Cardiac muscle cell (in vitro differentiated cells and primary cell): ENCODE data around the gene GCDH. TPM values are rescaled to one million over a fixed set of nuclear protein-coding genes. Genes with fewer than 3 reads are reported as not detected.
"Not testable (repeated sequence)": the region's sequence is repeated elsewhere in the genome, so short reads cannot be mapped to it uniquely, and the experiment has no call there.

ENCODE experiments used
- DNase-seq, 2 donors: peaks; one replicate each; pipeline versions ENCODE4 v3.0.0 to v3.0.0-alpha.2; 2010 to 2017; ENCODE audit warnings: low read depth in 1 of 2, low spot score in 1 of 2
- H3K27ac ChIP-seq: fragments of 200-600 bp; sonication (generic); 2 replicates; pipeline ENCODE4 v1.5.1; 2016
- H3K27me3 ChIP-seq: fragments of 200-600 bp; sonication (generic); 2 replicates; pipeline ENCODE4 v1.6.0; 2016; ENCODE audit warnings: control low read depth
- H3K36me3 ChIP-seq: fragments of 200-600 bp; sonication (generic); 2 replicates; pipeline ENCODE4 v1.5.1; 2016; ENCODE audit warnings: control low read depth
- H3K4me1 ChIP-seq: fragments of 200-600 bp; sonication (generic); 2 replicates; pipeline ENCODE4 v1.8.1; 2017; ENCODE audit warnings: low read depth, mild to moderate bottlenecking, mixed run types
- H3K4me3 ChIP-seq: fragments of 200-600 bp; sonication (generic); 2 replicates; pipeline ENCODE4 v1.5.1; 2016; ENCODE audit warnings: mild to moderate bottlenecking
- H3K9me3 ChIP-seq: fragments of 200-600 bp; sonication (generic); 2 replicates; pipeline ENCODE4 v1.5.1; 2017; ENCODE audit warnings: low read depth, mild to moderate bottlenecking, control low read depth
- polyA plus RNA-seq: library from polyadenylated mRNA; unstranded; fragments of >200 nt; fragmentation: Nextera tagmentation; extraction: Ambion mirVana; gene quantifications from 2 replicates; pipeline ENCODE4 v1.2.1, GENCODE V29; 2016
- total RNA-seq: library from RNA; depleted of rRNA; stranded (reverse); fragments of >200 nt; gene quantifications from 2 replicates; pipeline ENCODE4 v1.2.3, GENCODE V29; 2016
- TF ChIP-seq, protein P1 (sequence below): IDR thresholded peaks from 2 replicates; pipeline ENCODE4 v1.5.1; 2012; ENCODE audit warnings: low read depth, mild to moderate bottlenecking, low read length

The GCDH gene
- total RNA-seq (54.9 and 77.9 TPM in 2 replicates), polyA plus RNA-seq (28.5 and 32.6 TPM in 2 replicates)

DNA sequence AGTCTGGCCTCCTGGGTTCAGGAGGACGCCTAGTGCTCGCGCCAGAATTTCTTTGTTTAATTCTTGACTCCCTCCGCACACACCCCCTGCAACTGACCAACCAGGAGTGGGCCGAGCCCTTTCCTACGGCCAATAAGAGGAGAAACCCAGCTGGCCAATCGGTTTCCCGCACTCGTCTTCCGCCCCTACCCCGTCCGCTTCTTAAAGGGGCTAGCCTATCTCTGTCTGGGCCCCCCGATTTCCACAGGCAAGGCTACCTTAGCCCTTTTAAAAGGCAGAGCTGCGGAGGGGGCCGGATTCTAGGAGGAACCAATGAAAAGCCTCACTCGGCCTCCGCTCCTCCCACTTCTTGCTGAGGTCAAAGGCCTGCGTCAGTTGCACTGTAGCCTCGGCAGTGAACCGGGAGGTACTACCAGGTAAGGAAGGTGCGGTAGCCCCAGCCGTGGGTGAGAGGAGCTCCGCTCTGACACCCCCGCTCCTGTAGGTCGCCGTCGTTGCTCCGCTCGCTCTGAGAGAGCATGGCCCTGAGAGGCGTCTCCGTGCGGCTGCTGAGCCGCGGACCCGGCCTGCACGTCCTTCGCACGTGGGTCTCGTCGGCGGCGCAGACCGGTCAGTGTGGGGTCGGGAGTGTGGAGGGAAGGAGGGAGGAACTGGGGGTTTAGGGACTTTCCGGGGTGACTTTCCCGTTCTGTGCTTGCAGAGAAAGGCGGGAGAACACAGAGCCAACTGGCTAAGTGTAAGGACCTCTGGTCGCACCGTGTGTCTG is at the start of gene GCDH:
TSS of gene GCDH (plus strand) at position 374 of the 766 bp plus-strand sequence. CDS start at position 519, 145 bp downstream.
- DNase-seq = peak; percentile 99 to 100
- H3K27me3 ChIP-seq = no peaks in the 10 kb centered on the region
- H3K27ac ChIP-seq = peak within 1 kb of the TSS; percentile 73
- H3K4me1 ChIP-seq = no peaks in the 10 kb centered on the region
- H3K4me3 ChIP-seq = peak within 1 kb of the TSS; percentile 57
- no peaks in the 10 kb centered on the region for H3K36me3 ChIP-seq
- H3K9me3 ChIP-seq = no peaks in the 10 kb centered on the region
- TF ChIP-seq, protein P1, sequence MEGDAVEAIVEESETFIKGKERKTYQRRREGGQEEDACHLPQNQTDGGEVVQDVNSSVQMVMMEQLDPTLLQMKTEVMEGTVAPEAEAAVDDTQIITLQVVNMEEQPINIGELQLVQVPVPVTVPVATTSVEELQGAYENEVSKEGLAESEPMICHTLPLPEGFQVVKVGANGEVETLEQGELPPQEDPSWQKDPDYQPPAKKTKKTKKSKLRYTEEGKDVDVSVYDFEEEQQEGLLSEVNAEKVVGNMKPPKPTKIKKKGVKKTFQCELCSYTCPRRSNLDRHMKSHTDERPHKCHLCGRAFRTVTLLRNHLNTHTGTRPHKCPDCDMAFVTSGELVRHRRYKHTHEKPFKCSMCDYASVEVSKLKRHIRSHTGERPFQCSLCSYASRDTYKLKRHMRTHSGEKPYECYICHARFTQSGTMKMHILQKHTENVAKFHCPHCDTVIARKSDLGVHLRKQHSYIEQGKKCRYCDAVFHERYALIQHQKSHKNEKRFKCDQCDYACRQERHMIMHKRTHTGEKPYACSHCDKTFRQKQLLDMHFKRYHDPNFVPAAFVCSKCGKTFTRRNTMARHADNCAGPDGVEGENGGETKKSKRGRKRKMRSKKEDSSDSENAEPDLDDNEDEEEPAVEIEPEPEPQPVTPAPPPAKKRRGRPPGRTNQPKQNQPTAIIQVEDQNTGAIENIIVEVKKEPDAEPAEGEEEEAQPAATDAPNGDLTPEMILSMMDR = no peak

GRCh38 chr19:12842511-12842910 is 48.4 kb upstream of the GCDH start:
- DNase-seq = no peak
- peaks cover 11% of the 10 kb centered on the region for H3K27me3 ChIP-seq
- H3K36me3 ChIP-seq = no peaks in the 10 kb centered on the region
- TF ChIP-seq, protein P1 = no peak
- no peaks in the 10 kb centered on the region for H3K9me3 ChIP-seq
- H3K4me3 ChIP-seq = no peak overlapping the region
- H3K27ac ChIP-seq = no peak overlapping the region
- no peaks in the 10 kb centered on the region for H3K4me1 ChIP-seq

DNA sequence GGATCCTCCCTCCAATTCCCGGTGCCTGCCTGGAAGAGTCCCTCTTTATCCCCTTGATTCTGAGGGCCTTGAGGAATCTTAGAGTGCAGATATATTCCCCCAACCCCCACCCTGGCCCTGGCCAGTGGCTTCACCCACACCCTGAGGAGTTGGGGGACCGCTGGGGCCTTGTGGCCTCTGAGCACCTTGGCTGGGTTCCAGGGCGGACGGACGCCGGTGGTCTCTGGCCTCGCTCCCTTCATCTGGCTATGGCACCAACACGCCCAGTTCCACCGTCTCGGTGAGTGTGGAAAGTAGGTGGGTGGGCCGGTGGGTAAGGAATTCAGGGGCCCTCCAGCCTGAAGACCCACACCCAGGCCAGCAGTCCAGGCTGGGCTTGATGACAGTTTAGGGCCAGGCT is 47.6 kb upstream of the GCDH start:
- TF ChIP-seq, protein P1 = no peak
- DNase-seq = no peak
- Histone ChIP-seq H3K9me3 (no peaks in the 10 kb centered on the region), H3K27ac (no peak overlapping the region), H3K4me1 (no peaks in the 10 kb centered on the region), H3K4me3 (no peak overlapping the region), H3K27me3 (peaks cover 11% of the 10 kb centered on the region), H3K36me3 (no peaks in the 10 kb centered on the region)

DNA sequence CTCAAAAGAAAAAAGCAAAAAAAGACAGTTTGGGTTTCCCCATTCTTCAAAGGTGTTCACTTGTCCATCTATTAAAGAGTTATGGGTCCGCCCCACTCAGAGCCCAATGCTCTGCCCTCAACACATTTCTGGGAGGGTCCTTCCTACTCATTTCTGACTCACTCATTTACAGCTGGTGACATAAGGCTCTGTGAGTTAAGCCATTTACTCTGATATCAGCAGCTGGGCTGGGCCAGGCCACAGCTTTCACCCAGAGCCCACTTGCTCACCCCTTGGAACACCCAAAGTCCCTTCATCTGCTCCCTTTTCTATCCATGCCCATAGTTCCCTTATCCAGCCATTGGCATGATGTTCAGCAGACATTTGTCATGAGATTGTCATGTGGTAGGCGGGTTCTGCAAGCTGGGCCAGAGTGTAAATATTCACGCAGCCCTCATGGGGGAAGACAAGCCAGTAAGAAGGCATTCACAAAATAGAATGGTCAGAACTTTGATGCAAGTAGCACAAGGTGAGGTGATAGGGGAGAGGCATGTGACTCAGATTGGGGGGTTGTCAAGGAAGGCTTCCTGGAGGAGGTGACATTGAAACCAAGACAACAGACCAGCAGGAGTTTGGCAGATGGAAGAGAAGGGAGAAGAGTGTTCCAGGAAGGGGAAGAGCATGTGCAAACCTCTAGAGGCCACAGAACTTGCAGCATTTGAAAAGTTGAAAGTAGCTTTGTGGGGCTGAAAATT is 46.8 kb upstream of the GCDH start:
- TF ChIP-seq, protein P1 = no peak
- H3K4me3 ChIP-seq = no peak overlapping the region
- no peak overlapping the region for H3K27ac ChIP-seq

DNA sequence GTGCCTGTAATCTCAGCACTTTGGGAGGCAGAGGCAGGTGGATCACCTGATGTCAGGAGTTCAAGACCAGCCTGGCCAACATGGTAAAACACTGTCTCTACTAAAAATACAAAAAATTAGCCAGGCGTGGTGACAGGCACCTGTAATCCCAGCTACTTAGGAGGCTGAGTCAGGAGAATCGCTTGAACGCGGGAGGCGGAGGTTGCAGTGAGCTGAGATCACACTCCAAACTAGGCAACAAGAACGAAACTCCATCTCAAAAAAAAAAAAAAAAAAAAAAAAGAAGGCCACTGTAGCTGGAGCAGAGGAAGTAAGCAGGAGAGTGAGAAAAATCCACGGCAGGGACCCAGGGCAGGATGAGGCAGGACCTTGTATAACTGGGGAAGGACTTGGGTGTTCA is 44.3 kb upstream of the GCDH start:
- H3K9me3 ChIP-seq, H3K4me1 ChIP-seq, H3K27me3 ChIP-seq, H3K4me3 ChIP-seq, H3K27ac ChIP-seq, H3K36me3 ChIP-seq, DNase-seq: not testable (repeated sequence)

More for the DNA sequence above, 46.8 kb upstream of the GCDH start:
- DNase-seq = no peak
- H3K36me3 ChIP-seq = no peaks in the 10 kb centered on the region
- no peaks in the 10 kb centered on the region for H3K4me1 ChIP-seq
- H3K9me3 ChIP-seq = no peaks in the 10 kb centered on the region
- peaks cover 3% of the 10 kb centered on the region for H3K27me3 ChIP-seq
